Raji (cell line): ENCODE data around the gene TMEM131.

Source experiments
- POLR2A ChIP-seq: IDR thresholded peaks from 2 replicates; pipeline ENCODE4 v1.6.1; 2011; ENCODE audit warnings: low read depth, low read length, control low read depth; ENCODE audit not compliant: insufficient read depth

The TMEM131 gene

DNA sequence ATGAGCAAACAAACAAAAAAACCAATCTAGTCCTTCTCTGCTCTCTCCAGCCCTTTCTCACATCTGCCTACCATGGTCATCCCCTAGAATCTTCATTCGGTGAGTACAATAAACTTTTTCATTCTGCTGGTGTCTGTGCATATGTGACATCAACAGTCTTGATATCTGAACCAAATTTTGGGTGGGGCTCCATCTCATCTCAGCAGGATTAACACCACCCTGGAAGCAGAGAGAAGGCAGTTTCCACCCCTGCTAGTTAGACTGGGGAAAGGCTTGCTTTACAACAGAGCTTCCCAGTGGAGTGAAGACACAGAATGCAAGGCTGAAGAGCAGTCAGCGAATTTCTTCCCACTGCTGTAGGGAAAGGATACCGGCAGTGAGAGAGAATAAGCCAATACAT is 116.9 kb downstream of the TMEM131 start:
- TF ChIP-seq POLR2A, result no peak

- TF ChIP-seq POLR2A, result no peak
Measured at GRCh38 chr2:97871096-97871780, 124.5 kb downstream of the TMEM131 start.

DNA sequence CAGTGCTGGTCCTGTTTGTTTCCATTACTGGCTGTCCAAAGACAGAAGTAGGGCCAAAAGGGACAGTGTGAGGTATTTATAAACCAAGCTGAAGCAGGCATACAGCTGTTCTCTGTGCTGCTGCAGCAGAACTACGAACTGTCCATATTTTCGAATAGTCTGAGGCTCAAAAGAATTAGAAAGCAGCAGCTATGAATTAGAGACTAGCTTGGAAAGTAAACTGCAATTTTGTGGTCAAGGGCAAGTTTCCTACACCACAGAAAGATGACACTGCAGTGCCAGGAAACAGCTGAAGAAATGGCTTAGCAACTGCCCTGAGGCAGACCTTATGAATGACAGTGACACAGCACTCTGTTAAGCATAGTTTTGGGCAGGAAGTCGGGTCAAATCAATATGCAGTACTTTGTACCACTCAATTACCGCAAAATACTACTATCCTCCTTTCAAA is 125.3 kb downstream of the TMEM131 start:
- no peak for TF ChIP-seq POLR2A

DNA sequence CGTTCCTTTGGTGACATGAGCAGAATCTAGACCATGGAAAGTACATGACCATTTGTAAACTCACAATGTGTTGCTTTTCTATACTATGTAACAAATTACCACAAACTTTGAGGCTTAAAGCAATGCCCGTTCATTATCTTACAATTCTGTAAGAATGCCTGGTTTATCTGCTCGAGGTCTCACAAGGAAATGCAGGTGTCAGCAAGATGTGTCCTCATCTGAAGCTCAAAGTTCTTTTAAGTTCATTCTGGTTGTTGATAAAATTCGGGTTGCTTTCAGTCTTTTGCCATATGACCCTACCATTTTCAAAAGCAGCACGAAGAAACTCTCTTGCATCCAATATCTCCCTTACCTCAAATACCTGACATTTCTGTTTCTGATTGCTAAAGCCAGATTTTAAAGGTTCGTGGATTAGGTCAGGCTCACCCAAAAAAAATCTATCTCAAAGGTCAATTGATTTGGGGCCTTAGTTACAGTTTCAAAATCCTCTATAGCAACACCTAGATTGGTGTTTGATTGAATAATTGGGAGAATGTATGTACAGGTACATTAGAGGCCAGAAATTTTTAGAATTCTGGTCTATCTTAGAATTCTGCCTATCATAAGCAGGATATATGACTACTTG is 125.9 kb downstream of the TMEM131 start:
- TF ChIP-seq POLR2A, result no peak

DNA sequence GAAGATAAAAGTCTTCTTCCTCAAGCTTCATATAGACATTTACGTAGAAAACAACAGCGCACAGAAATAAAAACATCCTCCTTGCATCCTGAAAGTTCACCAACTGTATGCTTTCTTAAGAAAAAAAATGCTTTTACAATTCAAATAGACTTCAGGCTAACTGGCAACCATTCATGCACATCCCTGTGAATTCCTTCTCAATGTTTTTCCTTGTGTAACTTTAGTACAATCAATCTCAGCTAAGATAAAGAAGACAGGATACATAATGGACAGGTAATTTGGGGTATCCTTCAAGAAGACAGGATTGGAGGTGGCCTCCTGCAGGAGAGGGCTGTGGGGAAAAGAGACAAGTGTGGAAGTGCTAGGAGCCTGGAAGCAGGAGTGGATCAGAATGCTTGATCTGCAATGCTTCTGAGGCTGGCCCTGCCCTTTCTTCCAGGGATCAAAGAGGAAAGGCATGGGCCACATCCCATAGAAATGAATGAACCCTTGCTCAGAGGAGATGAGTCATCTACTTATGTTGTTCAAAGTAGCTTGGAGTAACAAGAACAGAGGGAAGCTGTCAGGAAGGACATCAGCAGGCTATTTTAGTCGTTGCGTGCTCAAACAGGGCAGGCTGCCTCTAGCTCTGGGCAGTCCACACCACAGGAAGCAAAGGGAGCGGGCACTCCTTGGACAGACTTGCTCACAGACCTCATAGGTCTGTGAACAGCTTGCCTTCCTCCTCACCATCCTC is 126.6 kb downstream of the TMEM131 start:
- no peak for TF ChIP-seq POLR2A

- TF ChIP-seq POLR2A, result no peak
Measured at GRCh38 chr2:97863829-97864228, 131.9 kb downstream of the TMEM131 start.

DNA sequence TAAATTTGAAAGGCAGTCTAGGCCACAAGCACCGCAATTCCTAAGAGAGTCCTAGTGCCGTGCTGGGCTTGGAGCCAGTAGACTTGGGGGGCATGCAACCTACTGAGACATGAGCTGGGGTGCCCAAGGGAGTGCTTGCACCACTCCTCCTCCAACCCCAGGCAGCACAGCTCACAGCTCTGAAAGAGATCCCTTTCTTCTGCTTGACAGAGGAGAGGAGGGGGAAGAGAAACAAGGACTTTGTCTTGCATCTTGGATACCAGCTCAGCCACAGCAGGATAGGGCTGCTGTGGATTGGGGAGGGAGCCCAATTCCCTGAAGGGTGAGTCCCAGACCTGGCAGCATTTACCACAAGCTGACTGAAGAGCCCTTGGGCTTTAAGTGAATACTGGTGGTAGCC is 134.6 kb downstream of the TMEM131 start:
- no peak for TF ChIP-seq POLR2A

DNA sequence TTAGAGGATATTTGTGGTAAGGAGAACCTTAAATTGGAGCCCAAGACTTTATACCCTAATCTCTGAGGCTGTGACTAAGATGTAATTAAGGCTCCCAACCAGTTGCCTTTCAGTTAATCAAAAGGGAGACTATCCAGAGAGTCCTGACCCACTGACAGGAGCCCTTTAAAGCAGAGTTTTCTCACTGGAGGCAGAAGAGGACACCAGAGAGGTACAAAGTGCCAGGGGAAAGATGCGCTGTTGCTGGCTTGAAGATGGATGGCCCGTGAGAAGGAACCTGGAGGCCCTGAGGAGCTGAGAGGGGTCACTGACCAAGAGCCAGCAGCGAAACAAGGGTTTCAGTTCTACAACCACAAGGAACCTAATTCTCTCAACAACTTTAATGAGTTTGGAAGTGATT is 137.3 kb downstream of the TMEM131 start:
- no peak for TF ChIP-seq POLR2A

GRCh38 chr2:97857553-97857952 is 138.2 kb downstream of the TMEM131 start:
- TF ChIP-seq POLR2A, result no peak

GRCh38 chr2:97851172-97851571 is 144.6 kb downstream of the TMEM131 start:
- no peak for TF ChIP-seq POLR2A

DNA sequence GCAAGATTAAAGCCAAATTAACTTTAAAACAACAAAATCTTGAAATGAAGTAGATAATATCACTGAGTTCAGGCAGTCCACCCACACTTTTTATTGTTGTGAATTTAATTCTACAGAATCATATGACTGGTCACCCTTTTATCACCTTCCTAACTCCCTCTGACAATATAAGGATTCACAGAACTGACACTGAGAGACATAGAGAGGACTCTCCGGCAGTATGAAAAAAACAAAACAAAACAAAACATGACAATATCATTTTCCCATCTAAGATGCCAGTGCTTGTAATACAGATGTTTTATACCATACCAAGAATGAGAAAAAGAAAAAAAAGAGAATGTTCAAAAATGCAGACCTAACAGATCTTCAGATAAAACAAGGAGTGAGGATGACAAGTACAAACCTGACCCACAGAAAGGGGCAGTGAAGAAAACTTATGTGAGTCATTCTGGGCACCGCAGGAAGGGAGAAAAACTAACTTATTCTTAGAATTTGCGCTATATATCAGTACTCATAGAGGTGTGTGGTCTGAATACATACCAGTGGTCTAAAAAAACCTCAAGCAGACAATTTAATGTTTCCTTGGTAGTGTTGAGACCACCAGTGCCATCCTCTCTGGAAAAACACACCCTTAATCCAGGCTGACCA is 145.7 kb downstream of the TMEM131 start:
- no peak for TF ChIP-seq POLR2A

- TF ChIP-seq POLR2A, result no peak
Measured at GRCh38 chr2:97848306-97848705, 147.4 kb downstream of the TMEM131 start.

DNA sequence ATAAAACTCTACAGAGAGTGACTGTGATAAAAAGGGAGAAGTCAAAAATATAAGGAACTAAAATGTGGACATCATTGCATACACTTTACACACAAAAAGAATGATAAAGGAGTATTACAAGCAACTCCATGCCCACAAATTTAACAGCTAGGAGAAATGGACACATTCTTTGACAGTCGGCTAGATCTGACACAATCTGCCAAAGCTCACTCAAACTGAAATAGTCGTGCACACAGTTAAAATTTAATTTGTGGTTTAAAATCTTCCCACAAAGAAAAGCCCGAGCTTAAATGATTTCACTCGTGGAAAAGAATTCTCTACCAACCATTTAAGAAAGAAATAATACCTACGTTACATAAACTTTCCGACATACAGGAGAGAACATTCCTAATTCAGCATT is 149.9 kb downstream of the TMEM131 start:
- no peak for TF ChIP-seq POLR2A

- no peak for TF ChIP-seq POLR2A
Measured at GRCh38 chr2:97845133-97845532, 150.6 kb downstream of the TMEM131 start.

DNA sequence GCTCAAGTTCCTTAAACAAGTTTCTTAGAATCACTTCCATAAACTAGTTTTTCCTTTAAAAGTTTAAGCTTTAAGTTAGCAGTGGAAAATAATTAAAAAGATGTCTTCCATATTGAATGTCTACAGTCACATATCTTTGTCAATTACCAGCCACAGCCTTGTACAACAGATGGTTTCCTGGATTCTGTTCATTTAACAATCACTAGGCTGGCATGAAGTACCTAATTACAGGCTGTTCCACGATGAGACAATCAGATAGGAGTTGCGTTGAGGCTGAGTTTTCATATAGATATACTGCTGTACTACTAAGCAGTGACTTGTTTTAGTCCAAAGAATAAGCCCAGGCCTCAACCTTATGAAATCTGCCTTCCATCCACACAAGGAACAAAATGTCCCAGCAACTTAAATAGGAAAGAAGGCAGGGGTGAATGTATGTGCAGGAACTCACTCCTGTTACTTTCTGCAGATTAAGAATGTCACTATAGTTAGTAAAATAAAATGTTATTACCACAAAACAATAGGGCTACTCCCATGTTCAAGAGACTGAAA is 151.4 kb downstream of the TMEM131 start:
- no peak for TF ChIP-seq POLR2A

GRCh38 chr2:97840198-97840597 is 155.6 kb downstream of the TMEM131 start:
- no peak for TF ChIP-seq POLR2A

- TF ChIP-seq POLR2A, result no peak
Measured at GRCh38 chr2:97834610-97835009, 161.1 kb downstream of the TMEM131 start.
